Panc1 (cell line): Measurements from ENCODE around the gene ARHGEF25. TPM values are rescaled to one million over a fixed set of nuclear protein-coding genes. Genes with fewer than 3 reads are reported as not detected.

Experiments used
- ATAC-seq: fragments of 200-7000 bp; cut with Tn5 transposase; 2 replicates; pipeline ENCODE4 v1.9.1; 2020; ENCODE audit warnings: mild to moderate bottlenecking, moderate library complexity
- BruUV-seq: library from RNA; stranded (reverse); fragments of 400-500 nt; replicated peaks from 2 replicates; lab custom pipeline; 2021; lab: Mats Ljungman, UMichigan
- CTCF ChIA-PET: fragments of 300-600 bp; sonication (Branson Sonifier 250); formaldehyde crosslinking; loops from one replicate; lab custom pipeline; 2022; ENCODE audit warnings: antibody characterized with exemption; lab: Charles Lee
- POLR2A ChIA-PET: fragments of 300-600 bp; sonication (Branson Sonifier 250); formaldehyde crosslinking; loops from one replicate; lab custom pipeline; 2022; ENCODE audit warnings: antibody characterized with exemption; lab: Charles Lee
- DNase-seq: peaks from one replicate; pipeline ENCODE4 v3.0.0-alpha.2; 2010; ENCODE audit warnings: low read depth, low spot score
- H3K27ac ChIP-seq: 2 replicates; pipeline ENCODE4 v1.5.1; 2011; ENCODE audit warnings: mild to moderate bottlenecking, low read length, inconsistent platforms
- H3K27me3 ChIP-seq: fragments of 200-500 bp; sonication (Bioruptor generic); 2 replicates; pipeline ENCODE4 v1.6.0; 2014; ENCODE audit warnings: low read length, inconsistent platforms; ENCODE audit not compliant: control insufficient read depth, insufficient read depth
- H3K36me3 ChIP-seq: fragments of 200-500 bp; sonication (Bioruptor generic); 2 replicates; pipeline ENCODE4 v1.5.1; 2014; ENCODE audit warnings: inconsistent platforms, mild to moderate bottlenecking, low read length, moderate library complexity; ENCODE audit not compliant: control insufficient read depth, insufficient read depth
- H3K4me1 ChIP-seq: 2 replicates; pipeline ENCODE4 v1.5.1; 2011; ENCODE audit warnings: inconsistent platforms, mild to moderate bottlenecking, low read length, moderate library complexity; ENCODE audit not compliant: control insufficient read depth, insufficient read depth
- H3K4me3 ChIP-seq, 2 experiments: 2 replicates each; pipeline ENCODE4 v1.5.1; 2011 to 2012; ENCODE audit warnings: low read depth in 2 of 2, low read length in 2 of 2, mild to moderate bottlenecking in 2 of 2, inconsistent platforms in 1 of 2, moderate library complexity in 1 of 2
- H3K9me3 ChIP-seq: fragments of 200-500 bp; sonication (Bioruptor generic); 2 replicates; pipeline ENCODE4 v1.5.1; 2014; ENCODE audit warnings: low read depth, mild to moderate bottlenecking, inconsistent platforms, low read length, moderate library complexity; ENCODE audit not compliant: control insufficient read depth, insufficient read depth
- POLR2AphosphoS5 ChIP-seq: IDR thresholded peaks from 2 replicates; pipeline ENCODE4 v1.6.1; 2012; ENCODE audit warnings: mild to moderate bottlenecking, low read depth, low read length, moderate library complexity
- SIN3A ChIP-seq: IDR thresholded peaks from 2 replicates; pipeline ENCODE4 v1.6.1; 2012; ENCODE audit warnings: low read depth, mild to moderate bottlenecking, low read length, moderate library complexity, borderline replicate concordance; ENCODE audit not compliant: insufficient read depth
- TCF7L2 ChIP-seq: IDR thresholded peaks from 2 replicates; pipeline ENCODE4 v1.6.1; 2011; ENCODE audit warnings: mild to moderate bottlenecking, low read depth, low read length, inconsistent platforms
- in situ Hi-C: cut with HindIII; loops from 2 replicates; pipeline ENCODE4 v1.10.0; 2016; ENCODE audit warnings: low sequenced_read_pairs, low pct_unique_long_range_greater_than_20kb
- intact Hi-C: fragments of 100-400 bp; cut with micrococcal nuclease; formaldehyde crosslinking; loops from one replicate; pipeline ENCODE4 v1.10.0; 2022; ENCODE audit not compliant: unreplicated experiment
- total RNA-seq: library from RNA; stranded (reverse); gene quantifications from one replicate; pipeline ENCODE4 v1.2.1, GENCODE V29; 2021; ENCODE audit not compliant: unreplicated experiment
- TF ChIP-seq, protein P1 (sequence below), 2 experiments: IDR thresholded peaks; 2 replicates each; pipeline ENCODE4 v1.6.1; 2011 to 2012; ENCODE audit warnings: low read depth in 2 of 2, control low read depth in 1 of 2, low read length in 1 of 2, mild to moderate bottlenecking in 1 of 2, moderate library complexity in 1 of 2; ENCODE audit not compliant: insufficient read depth in 1 of 2

The ARHGEF25 gene
- total RNA-seq, 1 experiment from 2014 or later: 10.5 TPM

DNA sequence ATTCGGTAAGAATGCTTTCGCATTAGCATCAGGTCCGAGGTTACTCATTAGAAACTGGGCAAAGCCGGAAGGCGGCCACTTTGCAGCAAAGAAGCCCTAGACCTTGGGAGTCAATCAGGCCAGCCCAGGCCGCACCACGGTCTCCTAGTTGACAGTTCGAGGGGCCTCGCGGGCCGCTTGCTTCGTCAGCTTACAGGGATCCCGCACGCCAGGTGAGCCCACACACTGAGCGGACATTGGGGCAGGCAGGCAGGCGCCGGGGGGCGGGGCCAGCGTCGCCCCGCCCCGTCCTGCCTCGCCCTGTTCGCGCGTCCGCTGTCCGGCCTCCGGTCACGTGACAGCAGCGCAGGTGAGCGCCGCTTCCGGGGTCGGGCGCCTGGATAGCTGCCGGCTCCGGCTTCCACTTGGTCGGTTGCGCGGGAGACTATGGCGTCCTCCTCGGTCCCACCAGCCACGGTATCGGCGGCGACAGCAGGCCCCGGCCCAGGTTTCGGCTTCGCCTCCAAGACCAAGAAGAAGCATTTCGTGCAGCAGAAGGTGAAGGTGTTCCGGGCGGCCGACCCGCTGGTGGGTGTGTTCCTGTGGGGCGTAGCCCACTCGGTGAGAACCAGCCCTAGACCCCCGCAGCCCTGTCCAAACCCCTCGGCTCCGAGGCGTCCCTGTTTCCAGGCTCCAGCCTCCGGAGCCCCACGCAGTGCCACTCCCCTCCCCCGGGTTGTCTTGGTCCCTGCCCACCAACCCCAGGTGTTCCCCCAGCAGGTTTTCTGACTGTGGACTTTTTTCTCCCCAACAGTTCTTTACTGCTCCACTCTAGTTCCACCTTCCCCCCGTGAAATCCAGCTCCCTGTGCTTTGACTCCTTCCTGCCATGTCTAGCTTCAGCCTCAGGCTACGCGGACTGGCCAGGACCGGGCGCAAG lies 20.1 kb upstream of the ARHGEF25 start, which contains the start of gene PIP4K2C:
Gene PIP4K2C, plus strand, starts transcription at position 329 of the 918 bp plus-strand sequence. Its CDS starts 98 bp downstream, at position 427.
- CTCF ChIA-PET: interaction anchor here (0.5 to 0.6 kb wide), 2 partner anchors 18 to 67 kb away, joined by 3 read pairs; no protein-coding TSS in a partner anchor
- Histone ChIP-seq H3K27ac (peak within 1 kb of the TSS; percentile 87), H3K4me1 (peaks cover 15% of the 10 kb centered on the region), H3K9me3 (no peaks in the 10 kb centered on the region), H3K36me3 (peaks cover 3% of the 10 kb centered on the region; the same call in 1 of the 2 replicates), H3K27me3 (no peaks in the 10 kb centered on the region), H3K4me3 (peak within 1 kb of the TSS; percentile 94 to 97)
- DNase-seq (no peak), ATAC-seq (peak; percentile 98)
- intact Hi-C loops: no loop called here
- in situ Hi-C loops: no loop called here
- POLR2A ChIA-PET: interaction anchor here (0.6 to 0.7 kb wide), 3 partner anchors 14 to 29 kb away, joined by 6 to 7 read pairs (median 6); no protein-coding TSS in a partner anchor
- BruUV-seq: no TSS peak
- TF ChIP-seq, protein P1, sequence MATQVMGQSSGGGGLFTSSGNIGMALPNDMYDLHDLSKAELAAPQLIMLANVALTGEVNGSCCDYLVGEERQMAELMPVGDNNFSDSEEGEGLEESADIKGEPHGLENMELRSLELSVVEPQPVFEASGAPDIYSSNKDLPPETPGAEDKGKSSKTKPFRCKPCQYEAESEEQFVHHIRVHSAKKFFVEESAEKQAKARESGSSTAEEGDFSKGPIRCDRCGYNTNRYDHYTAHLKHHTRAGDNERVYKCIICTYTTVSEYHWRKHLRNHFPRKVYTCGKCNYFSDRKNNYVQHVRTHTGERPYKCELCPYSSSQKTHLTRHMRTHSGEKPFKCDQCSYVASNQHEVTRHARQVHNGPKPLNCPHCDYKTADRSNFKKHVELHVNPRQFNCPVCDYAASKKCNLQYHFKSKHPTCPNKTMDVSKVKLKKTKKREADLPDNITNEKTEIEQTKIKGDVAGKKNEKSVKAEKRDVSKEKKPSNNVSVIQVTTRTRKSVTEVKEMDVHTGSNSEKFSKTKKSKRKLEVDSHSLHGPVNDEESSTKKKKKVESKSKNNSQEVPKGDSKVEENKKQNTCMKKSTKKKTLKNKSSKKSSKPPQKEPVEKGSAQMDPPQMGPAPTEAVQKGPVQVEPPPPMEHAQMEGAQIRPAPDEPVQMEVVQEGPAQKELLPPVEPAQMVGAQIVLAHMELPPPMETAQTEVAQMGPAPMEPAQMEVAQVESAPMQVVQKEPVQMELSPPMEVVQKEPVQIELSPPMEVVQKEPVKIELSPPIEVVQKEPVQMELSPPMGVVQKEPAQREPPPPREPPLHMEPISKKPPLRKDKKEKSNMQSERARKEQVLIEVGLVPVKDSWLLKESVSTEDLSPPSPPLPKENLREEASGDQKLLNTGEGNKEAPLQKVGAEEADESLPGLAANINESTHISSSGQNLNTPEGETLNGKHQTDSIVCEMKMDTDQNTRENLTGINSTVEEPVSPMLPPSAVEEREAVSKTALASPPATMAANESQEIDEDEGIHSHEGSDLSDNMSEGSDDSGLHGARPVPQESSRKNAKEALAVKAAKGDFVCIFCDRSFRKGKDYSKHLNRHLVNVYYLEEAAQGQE (IDR thresholded peaks at IDR 0.05; ENCODE audit: insufficient read depth in 1 of 2, low read depth in 2 of 2, low read length in 1 of 2): no peak
- TF ChIP-seq POLR2AphosphoS5: peak; percentile 86
- peak; percentile 94 for TF ChIP-seq SIN3A
- TF ChIP-seq TCF7L2: no peak

DNA sequence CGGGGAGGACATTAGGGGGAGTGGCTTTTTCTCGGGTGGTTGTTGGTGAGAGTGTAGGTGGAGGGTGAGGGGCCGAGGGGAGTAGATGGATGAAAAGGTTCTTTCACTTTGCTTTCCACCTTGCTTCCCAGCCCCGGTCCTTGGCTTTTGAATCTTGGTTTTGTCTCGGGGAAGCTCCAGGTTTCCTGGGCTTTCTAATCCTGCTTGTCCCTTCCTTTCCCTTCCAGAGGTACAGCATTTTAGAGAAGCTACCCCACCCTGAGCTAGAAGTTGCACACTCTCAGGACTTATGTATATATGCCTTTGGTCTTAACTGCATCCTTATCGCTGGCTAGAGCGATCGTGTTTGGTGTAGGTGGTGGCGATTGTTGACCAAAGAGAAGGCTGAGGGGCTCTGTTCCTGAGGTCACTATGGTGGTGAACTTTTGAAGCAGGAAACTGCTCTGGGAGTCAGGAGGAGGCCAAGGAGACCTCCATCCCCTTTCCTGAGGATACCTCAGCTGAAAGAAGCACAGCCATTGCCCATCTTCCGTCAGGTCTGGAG lies 19.4 kb upstream of the ARHGEF25 start:
- Histone ChIP-seq H3K9me3 (no peaks in the 10 kb centered on the region), H3K36me3 (peaks cover 3% of the 10 kb centered on the region; the same call in 1 of the 2 replicates), H3K27me3 (no peaks in the 10 kb centered on the region), H3K4me1 (peaks cover 15% of the 10 kb centered on the region), H3K27ac (peak overlapping the region; percentile 87), H3K4me3 (peak overlapping the region; percentile 94 to 97)
- POLR2A ChIA-PET: interaction anchor here (0.5 to 0.7 kb wide), 2 partner anchors 14 to 492 kb away, joined by 6 to 13 read pairs; no protein-coding TSS in a partner anchor
- in situ Hi-C loops: no loop called here
- DNase-seq: no peak
- no peak for ATAC-seq
- no TSS peak for BruUV-seq
- CTCF ChIA-PET: interaction anchor here (0.5 to 0.6 kb wide), 2 partner anchors 18 to 68 kb away, joined by 3 read pairs; no protein-coding TSS in a partner anchor
- intact Hi-C loops: no loop called here
- TF ChIP-seq, protein P1 (IDR thresholded peaks at IDR 0.05; ENCODE audit: insufficient read depth in 1 of 2, low read depth in 2 of 2, low read length in 1 of 2): no peak
